ENCODE results near the gene BMPR1B.

The BMPR1B gene

DNA sequence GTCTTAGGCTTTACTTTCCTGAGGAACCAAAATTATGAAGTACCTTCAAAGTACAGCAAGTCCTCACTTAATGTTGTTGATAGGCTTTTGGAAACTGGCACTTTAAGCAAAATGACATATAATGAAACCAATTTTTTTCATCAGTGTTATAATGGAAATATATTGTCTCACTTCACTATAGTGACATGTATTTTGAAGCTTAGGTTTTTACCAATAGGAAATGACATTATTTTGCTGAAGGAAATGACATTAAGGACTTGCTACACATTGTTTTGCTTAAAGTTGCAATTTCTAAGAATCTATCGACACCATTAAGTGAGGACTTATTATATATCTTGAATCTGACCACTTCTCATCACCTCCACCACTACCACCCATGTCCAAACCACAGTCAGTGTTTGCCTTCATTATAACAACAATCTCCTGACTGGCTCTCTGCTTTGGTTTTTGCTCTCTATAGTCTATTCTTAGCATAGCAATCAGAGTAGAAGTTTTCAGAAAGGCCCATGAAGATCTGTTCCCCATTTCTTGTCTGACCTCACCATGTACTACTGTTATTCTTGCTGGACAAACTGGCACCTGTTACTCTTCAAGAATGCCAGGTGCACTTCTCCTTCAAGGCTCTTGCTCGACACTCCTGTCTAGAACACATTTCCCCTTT is 311.2 kb downstream of the BMPR1B start:
- TF ChIP-seq, protein P1, sequence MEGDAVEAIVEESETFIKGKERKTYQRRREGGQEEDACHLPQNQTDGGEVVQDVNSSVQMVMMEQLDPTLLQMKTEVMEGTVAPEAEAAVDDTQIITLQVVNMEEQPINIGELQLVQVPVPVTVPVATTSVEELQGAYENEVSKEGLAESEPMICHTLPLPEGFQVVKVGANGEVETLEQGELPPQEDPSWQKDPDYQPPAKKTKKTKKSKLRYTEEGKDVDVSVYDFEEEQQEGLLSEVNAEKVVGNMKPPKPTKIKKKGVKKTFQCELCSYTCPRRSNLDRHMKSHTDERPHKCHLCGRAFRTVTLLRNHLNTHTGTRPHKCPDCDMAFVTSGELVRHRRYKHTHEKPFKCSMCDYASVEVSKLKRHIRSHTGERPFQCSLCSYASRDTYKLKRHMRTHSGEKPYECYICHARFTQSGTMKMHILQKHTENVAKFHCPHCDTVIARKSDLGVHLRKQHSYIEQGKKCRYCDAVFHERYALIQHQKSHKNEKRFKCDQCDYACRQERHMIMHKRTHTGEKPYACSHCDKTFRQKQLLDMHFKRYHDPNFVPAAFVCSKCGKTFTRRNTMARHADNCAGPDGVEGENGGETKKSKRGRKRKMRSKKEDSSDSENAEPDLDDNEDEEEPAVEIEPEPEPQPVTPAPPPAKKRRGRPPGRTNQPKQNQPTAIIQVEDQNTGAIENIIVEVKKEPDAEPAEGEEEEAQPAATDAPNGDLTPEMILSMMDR (IDR thresholded peaks at IDR 0.05; ENCODE audit: low read depth, low read length): no peak
- DNase-seq (ENCODE audit: extremely low read depth, low read depth): no peak

DNA sequence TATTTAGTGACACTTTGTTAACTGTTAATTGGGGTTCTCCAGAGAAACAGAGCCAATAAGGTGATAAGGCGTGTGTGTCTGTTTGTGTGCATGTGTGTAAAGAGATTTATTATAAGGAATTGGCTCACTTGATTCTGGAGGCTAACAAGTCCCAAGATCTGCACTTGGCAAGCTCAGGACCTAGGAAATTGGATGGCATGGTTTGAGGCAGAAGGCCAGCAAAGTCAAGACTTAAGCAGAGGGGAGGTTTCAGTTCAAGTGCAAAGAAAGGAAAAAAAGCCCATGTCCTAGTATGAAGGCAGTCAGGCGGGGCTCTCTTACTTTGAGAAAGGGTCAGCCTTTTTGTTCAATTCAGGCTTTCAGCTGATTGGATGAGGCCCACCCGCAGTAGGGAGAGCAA is 314.1 kb downstream of the BMPR1B start:
- TF ChIP-seq, protein P1 (IDR thresholded peaks at IDR 0.05; ENCODE audit: low read depth, low read length): no peak
- no peak for DNase-seq (ENCODE audit: extremely low read depth, low read depth)

- DNase-seq (ENCODE audit: extremely low read depth, low read depth): no peak
- TF ChIP-seq, protein P1 (IDR thresholded peaks at IDR 0.05; ENCODE audit: low read depth, low read length): no peak
Measured at GRCh38 chr4:95073646-95074045, 315.9 kb downstream of the BMPR1B start.

DNA sequence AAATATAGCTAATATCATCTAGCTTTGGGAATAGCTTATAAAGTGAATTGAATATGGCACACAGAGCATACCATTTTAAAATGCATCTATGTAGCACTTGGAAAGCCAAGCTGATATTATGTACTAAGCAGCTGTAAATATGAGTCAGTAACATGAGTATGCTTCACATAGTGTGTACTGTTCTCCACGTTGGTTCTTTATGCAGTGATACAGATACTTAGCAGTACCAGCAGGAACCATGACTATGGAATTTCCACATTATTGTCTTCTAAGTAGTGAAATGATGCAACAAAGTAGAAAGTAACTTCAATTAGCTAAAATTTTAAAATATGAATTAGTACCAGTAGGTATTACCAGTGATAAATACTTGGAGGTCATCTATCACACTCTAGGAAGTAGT is 320.1 kb downstream of the BMPR1B start:
- TF ChIP-seq, protein P1 (IDR thresholded peaks at IDR 0.05; ENCODE audit: low read depth, low read length): no peak
- DNase-seq (ENCODE audit: extremely low read depth, low read depth): no peak

DNA sequence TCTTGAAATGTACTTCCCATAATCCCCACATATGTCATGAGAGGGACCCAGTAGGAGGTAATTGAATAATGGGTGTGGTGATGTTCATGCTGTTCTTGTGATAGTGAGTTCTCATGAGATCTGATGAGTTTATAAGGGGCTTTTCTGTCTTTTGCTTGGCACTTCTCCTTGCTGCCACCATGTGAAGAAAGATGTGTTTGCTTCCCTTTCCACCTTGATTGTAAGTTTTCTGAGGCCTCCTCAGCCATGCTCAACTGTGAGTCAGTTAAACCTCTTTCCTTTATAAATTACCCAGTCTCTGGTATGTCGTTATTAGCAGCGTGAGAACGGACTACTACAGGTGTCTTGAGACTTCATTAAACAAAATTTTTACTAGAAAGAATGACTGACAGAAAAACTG is 323.2 kb downstream of the BMPR1B start:
- TF ChIP-seq, protein P1 (IDR thresholded peaks at IDR 0.05; ENCODE audit: low read depth, low read length): no peak
- DNase-seq (ENCODE audit: extremely low read depth, low read depth): no peak

- no peak for DNase-seq (ENCODE audit: extremely low read depth, low read depth)
- TF ChIP-seq, protein P1 (IDR thresholded peaks at IDR 0.05; ENCODE audit: low read depth, low read length): no peak
Measured at GRCh38 chr4:95084584-95084983, 326.8 kb downstream of the BMPR1B start.

- TF ChIP-seq, protein P1 (IDR thresholded peaks at IDR 0.05; ENCODE audit: low read depth, low read length): no peak
- no peak for DNase-seq (ENCODE audit: extremely low read depth, low read depth)
Measured at GRCh38 chr4:95085124-95085833, 327.5 kb downstream of the BMPR1B start.
